Activated gamma-delta T cell treated with Interleukin-2 at 50 U/mL for 16 hours (primary cell): Measurements from ENCODE around the gene LY6G6D.
"Not testable (repeated sequence)": the region's sequence is repeated elsewhere in the genome, so short reads cannot be mapped to it uniquely, and the experiment has no call there.

ENCODE experiments used
- DNase-seq: peaks from one replicate; pipeline ENCODE4 v3.0.0-alpha.2; 2020

Gene LY6G6D

GRCh38 chr6:31692886-31693285 is 22.3 kb upstream of the LY6G6D start:
- DNase-seq, result no peak

DNA sequence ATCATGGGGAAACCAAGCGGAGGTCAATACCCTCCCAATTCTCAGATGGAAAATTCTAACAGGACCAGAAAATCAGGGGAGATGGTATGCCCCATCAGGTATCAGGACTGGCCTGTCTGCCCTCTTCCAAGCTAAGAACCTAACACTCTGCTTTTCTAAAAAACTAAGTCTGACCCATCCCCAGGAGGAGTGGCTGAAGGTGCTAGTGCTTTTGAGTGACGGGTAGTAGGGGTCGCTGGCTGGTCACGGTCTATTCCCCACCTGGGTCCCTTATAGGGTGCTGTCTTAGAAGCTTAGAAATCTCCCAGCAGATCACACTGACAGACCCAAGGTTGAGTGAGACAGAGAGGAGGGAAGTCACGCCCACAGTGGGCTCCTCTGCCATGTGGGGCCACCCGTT is 21.6 kb upstream of the LY6G6D start:
- no peak for DNase-seq

DNA sequence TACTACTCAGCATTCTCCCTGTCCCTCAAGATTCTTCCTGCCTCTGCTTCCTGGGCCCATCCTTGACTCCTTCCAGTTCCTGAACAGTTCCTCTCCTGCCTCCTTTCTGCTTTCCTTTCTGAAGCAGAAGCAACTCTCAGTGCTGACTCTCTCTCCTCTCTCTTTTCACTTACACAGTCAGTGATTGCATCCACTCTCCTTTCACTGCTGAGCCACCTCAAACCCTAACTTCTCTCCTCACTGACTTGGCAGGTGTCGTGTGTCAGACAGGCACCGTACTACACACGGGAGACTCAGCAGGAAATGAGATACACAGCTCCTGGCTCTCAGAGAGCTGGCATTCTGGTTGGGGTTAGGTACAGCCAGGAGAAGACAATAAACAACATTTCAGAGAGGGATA is 17.6 kb upstream of the LY6G6D start:
- DNase-seq, result no peak

DNA sequence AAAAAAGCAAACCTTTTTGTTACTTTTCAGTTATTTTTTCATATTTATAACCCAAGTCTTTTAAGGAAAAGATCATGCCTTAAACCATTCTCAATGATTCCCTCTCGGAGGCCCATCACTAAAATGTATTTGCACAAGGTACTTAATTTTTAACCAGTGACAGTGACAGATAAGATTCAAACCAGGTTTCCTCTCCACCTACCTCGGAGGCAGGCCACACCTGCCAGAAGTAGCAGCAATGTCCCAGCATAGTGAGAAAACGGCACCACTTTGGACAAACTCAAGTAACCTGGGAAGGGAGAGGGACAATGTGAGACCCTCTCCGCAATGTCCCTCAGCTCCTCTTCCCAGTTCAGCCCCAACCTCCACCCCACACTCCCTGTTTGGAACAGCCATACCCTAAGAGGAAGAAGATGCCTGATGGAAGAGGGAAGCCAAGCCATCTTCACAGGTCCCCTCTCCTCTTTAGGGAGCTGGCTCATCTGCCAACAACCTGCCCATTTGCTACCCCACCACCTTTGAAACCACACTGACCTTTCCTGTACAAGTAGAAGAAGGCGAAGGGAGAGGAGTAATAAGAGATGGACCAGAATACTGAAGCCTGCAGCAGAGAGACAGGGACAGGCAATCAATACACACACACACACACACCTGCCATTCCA is 14.3 kb upstream of the LY6G6D start:
- DNase-seq, result no peak

DNA sequence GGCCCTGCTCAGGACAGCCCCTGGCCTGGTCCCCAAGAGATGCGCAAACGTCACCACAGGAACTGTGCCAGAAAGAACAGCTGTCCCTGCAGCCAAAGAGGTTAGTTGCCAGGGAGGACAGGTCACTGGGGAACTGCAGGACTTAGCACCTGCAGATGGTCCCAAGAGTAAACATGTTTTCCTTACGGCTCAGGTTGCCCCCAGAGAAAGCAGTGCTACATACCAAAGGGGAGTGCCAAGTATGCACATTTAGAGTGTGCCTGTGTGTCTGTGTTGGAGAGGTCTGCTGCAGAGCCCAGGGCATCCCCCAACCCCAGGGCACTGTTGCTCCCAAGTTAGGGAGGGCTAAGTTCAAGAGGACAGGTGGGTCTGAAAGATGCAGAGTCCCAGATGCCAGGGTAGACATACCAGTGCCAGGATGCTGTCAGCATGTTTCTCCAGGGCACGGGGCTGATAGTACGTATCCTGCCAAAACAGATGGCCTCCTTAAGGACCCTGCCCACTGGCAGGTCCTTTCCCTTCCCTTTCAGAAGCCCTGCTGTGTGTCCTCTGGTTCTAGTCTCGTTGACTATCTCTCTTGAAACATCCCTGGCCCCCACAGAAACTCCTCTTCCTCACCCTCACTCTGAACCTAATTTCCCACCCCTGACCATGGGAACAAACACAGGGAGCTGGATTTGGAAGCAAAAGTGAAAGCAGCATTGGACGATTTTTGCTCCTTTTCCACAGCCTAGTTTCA is 13.3 kb upstream of the LY6G6D start:
- no peak for DNase-seq

- DNase-seq, result no peak
These were observed 12.7 kb upstream of the LY6G6D start for GRCh38 chr6:31702405-31702818.

- DNase-seq, result peak; percentile 97
These were observed 12.1 kb upstream of the LY6G6D start, which contains the start of gene ABHD16A for GRCh38 chr6:31702819-31703716. ABHD16A (minus strand) TSS chr6:31703324; CDS start chr6:31703281, 43 bp downstream.

- DNase-seq, result no peak
These were observed 9.2 kb upstream of the LY6G6D start for GRCh38 chr6:31705931-31706330.

GRCh38 chr6:31706599-31706998 is 8.5 kb upstream of the LY6G6D start, which contains the start of gene LY6G6F:
LY6G6F (plus strand) TSS chr6:31706866; CDS start chr6:31706907, 41 bp downstream.
- no peak for DNase-seq

- no peak for DNase-seq
These were observed 7.4 kb upstream of the LY6G6D start for GRCh38 chr6:31707701-31708100.

- DNase-seq, result no peak
These were observed 6.9 kb upstream of the LY6G6D start for GRCh38 chr6:31708224-31708623.

- not testable (repeated sequence) for DNase-seq
These were observed 6.0 kb upstream of the LY6G6D start for GRCh38 chr6:31709157-31709556.

- DNase-seq, result no peak
These were observed 4.5 kb upstream of the LY6G6D start for GRCh38 chr6:31710523-31711219.

- no peak for DNase-seq
These were observed 3.9 kb upstream of the LY6G6D start for GRCh38 chr6:31711233-31711632.

DNA sequence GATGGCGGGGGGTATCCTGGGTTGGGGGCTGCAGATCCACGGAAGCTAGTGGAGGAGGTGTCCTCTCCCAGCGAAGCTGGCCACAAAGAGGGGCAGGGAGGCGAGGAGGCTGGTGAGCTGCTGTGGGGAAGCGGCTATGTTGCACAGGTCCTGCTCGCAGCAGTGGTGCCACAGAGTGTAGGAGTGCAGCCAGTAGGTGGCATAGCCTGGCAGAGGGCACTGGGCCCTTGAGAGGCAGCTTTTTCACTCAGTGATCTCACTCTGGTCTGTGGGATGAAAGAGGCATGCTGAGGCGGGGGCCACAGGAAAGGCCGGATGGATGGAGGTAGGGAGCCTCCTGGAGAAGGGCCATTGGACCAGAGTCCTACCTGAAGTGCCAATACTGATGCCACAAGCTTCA is 2.9 kb upstream of the LY6G6D start:
- DNase-seq, result no peak

DNA sequence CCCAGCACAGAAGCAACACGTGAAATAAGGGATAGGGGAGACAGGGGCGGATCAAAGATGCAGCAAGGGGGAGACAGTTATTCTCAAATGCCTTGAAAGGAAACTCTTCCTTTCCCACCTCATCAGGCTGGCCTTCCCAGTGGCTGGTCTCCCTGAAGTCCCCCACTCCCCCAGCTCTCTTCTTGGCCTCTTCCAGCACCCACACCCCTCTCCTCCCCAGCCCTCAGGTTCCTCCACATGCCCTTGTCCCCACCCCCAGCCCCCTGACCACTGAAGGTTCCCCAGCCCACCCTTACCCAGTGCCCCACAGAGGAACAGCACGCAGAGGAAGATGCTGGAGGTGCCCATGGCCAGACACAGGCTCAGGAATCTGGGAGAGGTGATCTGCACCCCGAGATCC is 1.7 kb upstream of the LY6G6D start:
- DNase-seq, result no peak

DNA sequence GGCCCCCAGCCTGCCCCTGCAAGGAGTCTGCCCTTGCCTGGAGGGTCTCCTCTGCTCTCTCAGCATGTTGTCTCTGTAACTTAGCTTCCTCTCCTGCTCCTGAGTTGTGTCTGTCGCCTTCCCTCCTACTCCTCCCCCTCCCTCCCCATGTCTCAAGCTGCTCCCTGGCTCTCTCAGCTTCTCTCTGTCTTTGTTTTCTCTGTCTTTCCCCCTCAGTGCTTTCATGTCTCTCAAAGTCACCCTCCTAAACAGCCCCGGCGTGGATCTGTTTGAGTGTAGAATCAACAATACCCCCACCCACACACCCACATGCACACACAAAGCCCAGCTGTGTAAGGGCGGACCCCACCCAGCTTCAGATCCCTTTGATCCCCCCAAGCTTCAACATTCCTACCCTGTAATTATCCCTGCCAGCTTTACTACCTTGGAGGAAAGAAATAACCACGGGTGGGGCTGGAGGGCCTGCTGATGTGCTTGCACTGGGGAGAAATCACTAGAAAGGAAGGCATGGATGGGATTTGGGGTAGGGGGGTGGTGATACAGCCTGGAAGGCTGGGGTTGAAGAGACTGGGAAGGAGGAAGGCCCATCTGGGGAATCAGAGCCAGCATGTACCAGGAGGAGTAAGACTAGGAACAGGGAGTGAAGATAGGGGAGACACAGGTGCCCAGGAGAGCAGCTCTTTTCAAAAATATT is 1.0 kb upstream of the LY6G6D start:
- no peak for DNase-seq

GRCh38 chr6:31717499-31718222 is 2.5 kb downstream of the LY6G6D start:
- DNase-seq, result no peak

DNA sequence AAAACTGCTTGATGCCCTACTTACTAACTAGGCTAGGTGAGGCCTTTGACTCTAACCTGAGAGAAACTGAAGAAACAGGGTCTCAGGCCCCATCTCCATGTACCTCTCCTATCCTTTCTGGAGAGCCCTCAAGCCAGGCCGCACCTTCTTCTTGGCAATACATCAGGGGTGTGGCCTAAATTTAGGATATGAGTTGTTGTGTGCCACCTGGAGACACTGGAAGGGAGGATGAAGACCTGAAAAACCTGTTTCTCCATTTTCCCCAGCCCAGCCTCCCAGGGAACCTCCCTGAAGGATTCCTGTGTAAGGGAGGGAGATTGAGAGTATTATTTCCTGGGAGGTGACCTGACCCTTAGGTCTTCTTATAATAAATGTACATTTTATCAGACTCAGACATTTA is 3.1 kb downstream of the LY6G6D start:
- no peak for DNase-seq

GRCh38 chr6:31719001-31719400 is 3.9 kb downstream of the LY6G6D start:
- no peak for DNase-seq

DNA sequence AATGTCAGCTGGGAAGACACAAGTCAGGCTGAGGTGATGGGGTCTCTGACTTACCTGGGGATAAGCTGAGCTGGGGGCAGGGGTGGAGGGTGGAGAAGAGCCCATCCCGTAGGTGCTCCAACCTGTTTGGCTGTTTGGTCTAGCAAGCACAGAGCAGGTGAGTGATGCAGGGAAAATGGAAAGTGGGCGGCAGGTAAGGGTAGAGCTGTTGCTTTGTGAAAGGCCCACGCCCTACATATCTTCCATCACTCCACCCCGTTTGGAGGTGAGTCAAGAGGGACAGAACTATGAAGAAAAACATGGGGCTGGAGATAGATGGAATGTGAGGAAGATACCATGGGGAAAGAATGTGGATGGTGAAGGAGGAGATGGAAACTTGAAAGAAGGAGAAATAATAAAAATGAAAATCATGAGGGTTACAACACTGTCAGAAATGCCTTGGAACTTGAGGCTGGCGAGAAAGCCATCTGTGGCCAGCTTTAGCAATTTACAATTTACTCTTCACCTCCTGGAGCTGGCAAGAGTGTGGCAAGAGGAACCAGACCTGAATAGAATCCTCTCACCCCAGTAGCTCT is 5.1 kb downstream of the LY6G6D start:
- DNase-seq, result no peak
